ENCODE results near the gene PDGFRB. TPM values are rescaled to one million over a fixed set of nuclear protein-coding genes. Genes with fewer than 3 reads are reported as not detected.

The PDGFRB gene
- polyA plus RNA-seq, 1 experiment = 276 TPM

DNA sequence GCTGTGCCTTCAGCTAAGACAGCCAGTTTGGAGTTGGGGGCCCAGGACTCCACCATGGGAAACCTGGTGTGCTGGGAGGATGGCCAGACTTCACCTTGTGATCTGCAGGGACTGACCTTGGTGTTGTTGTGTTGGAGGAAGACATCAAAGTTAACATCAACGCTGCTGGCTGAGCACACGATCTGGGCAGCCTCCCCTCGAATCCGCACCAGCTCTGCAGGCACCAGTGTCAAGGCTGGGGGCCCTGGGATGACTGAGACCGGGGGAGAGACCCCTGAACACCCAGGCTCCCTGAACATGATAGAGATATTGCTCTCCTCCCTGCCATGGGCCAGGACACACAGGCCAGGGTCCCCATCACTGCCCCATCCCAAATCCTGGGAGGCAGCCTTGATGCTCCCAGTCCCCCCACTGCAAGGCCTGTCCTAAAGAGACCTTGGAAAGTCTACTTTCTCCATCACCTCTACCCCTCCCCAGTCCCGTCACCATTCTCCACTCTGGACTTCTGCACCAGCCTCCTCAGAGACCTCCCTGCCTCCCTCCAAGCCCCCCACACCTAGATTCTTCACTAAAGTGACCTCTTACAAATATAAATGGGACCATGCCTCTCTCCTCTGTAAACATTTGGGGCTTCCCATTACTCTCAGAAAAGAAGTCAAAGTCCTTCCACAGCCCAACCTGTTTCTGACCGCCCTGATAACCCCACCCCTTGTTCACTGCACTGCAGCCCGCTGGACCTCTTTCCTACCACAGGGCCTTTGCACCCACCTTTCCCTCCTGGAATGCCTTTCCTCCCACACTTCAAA, 77.4 kb downstream of the PDGFRB start:
- no peak for DNase-seq (ENCODE audit: low read depth)
- TF ChIP-seq CTCF (IDR thresholded peaks at IDR 0.05; ENCODE audit: insufficient read depth, low read depth, low read length) = no peak
- H3K4me3 ChIP-seq (ENCODE audit: low read depth, low read length) = no peak overlapping the region
- no peaks in the 10 kb centered on the region for H3K36me3 ChIP-seq (ENCODE audit: control insufficient read depth, insufficient read depth, low read length)
- H3K27me3 ChIP-seq (ENCODE audit: control insufficient read depth, insufficient read depth, low read length) = peaks cover 3% of the 10 kb centered on the region; the same call in 1 of the 2 replicates
- POLR2A ChIA-PET = no interaction called here
- CTCF ChIA-PET = interaction anchor here (1.6 kb wide), 1 partner anchor 9 kb away, joined by 4 read pairs; no protein-coding TSS in a partner anchor

GRCh38 chr5:150077060-150077459, 78.6 kb downstream of the PDGFRB start:
- Histone ChIP-seq H3K27me3 (ENCODE audit: control insufficient read depth, insufficient read depth, low read length) (peaks cover 3% of the 10 kb centered on the region; the same call in 1 of the 2 replicates), H3K4me3 (ENCODE audit: low read depth, low read length) (no peak overlapping the region), H3K36me3 (ENCODE audit: control insufficient read depth, insufficient read depth, low read length) (no peaks in the 10 kb centered on the region)
- no peak for DNase-seq (ENCODE audit: low read depth)
- TF ChIP-seq CTCF (IDR thresholded peaks at IDR 0.05; ENCODE audit: insufficient read depth, low read depth, low read length) = no peak
- CTCF ChIA-PET = interaction anchor here (0.9 to 1.6 kb wide), 3 partner anchors 8 to 11 kb away, joined by 4 read pairs; no protein-coding TSS in a partner anchor
- POLR2A ChIA-PET = no interaction called here

GRCh38 chr5:150075806-150076205, 79.8 kb downstream of the PDGFRB start:
- CTCF ChIA-PET = no interaction called here
- peaks cover 3% of the 10 kb centered on the region; the same call in 1 of the 2 replicates for H3K27me3 ChIP-seq (ENCODE audit: control insufficient read depth, insufficient read depth, low read length)
- H3K4me3 ChIP-seq (ENCODE audit: low read depth, low read length) = no peak overlapping the region
- no peaks in the 10 kb centered on the region for H3K36me3 ChIP-seq (ENCODE audit: control insufficient read depth, insufficient read depth, low read length)
- POLR2A ChIA-PET = no interaction called here
- DNase-seq (ENCODE audit: low read depth) = no peak
- TF ChIP-seq CTCF (IDR thresholded peaks at IDR 0.05; ENCODE audit: insufficient read depth, low read depth, low read length) = no peak

GRCh38 chr5:150075233-150075632, 80.4 kb downstream of the PDGFRB start:
- no peak for DNase-seq (ENCODE audit: low read depth)
- ChIA-PET POLR2A (no interaction called here), CTCF (interaction anchor here (1.6 kb wide), 1 partner anchor 10 kb away, joined by 5 read pairs; no protein-coding TSS in a partner anchor)
- Histone ChIP-seq H3K27me3 (ENCODE audit: control insufficient read depth, insufficient read depth, low read length) (peaks cover 3% of the 10 kb centered on the region; the same call in 1 of the 2 replicates), H3K4me3 (ENCODE audit: low read depth, low read length) (no peak overlapping the region), H3K36me3 (ENCODE audit: control insufficient read depth, insufficient read depth, low read length) (no peaks in the 10 kb centered on the region)
- TF ChIP-seq CTCF (IDR thresholded peaks at IDR 0.05; ENCODE audit: insufficient read depth, low read depth, low read length) = no peak

DNA sequence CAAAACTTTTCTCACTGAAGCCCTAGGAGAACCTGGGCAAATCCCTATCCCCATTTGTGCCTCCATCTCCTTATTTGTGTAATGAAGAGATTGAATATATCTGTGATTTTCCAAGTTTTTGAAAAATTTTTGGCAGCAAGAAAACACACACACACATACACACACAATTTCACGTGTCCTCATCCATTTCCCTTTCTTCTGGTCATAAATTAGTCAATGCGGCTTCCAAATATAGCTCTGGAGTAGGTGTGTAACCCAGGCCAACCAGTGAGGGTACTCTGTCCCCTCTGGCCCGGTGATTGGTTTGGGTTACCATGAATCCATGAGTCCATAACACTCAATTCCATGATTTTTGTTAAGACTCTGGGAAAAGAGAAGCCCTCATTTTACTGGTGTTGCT, 82.0 kb downstream of the PDGFRB start:
- TF ChIP-seq CTCF (IDR thresholded peaks at IDR 0.05; ENCODE audit: insufficient read depth, low read depth, low read length) = no peak
- Histone ChIP-seq H3K36me3 (ENCODE audit: control insufficient read depth, insufficient read depth, low read length) (no peaks in the 10 kb centered on the region), H3K27me3 (ENCODE audit: control insufficient read depth, insufficient read depth, low read length) (peaks cover 3% of the 10 kb centered on the region; the same call in 1 of the 2 replicates), H3K4me3 (ENCODE audit: low read depth, low read length) (no peak overlapping the region)
- ChIA-PET CTCF (interaction anchor here (1.0 to 1.6 kb wide), 3 partner anchors 9 to 239 kb away, joined by 3 to 5 read pairs (median 3); no protein-coding TSS in a partner anchor), POLR2A (interaction anchor here (0.7 kb wide), 1 partner anchor 122 kb away, joined by 9 read pairs; no protein-coding TSS in a partner anchor)
- DNase-seq (ENCODE audit: low read depth) = no peak

Measured in BJ (cell line).